Muscle of back (tissue), 11 donors: ENCODE measurements around the gene AGFG2. TPM values are rescaled to one million over a fixed set of nuclear protein-coding genes. Genes with fewer than 3 reads are reported as not detected.
"Not testable (repeated sequence)": the region's sequence is repeated elsewhere in the genome, so short reads cannot be mapped to it uniquely, and the experiment has no call there.

Experiments
- DNase-seq, 3 donors: peaks; one replicate each; pipeline versions ENCODE4 v3.0.0 to v3.0.0-alpha.2; 2013
- polyA plus RNA-seq, 10 donors: library from polyadenylated mRNA; unstranded; fragments of 120-200 nt; gene quantifications; one replicate each; pipeline ENCODE4 v1.2.1, GENCODE V29; 2013; ENCODE audit not compliant: insufficient read length in 10 of 10

Gene AGFG2
- polyA plus RNA-seq, 10 donors = 8.6 to 12.5 (median 9.8) TPM

GRCh38 chr7:100547872-100548271 is 8.9 kb downstream of the AGFG2 start:
- DNase-seq = peak in 1 of 3 donors; percentile 33

GRCh38 chr7:100548446-100548845 is 9.4 kb downstream of the AGFG2 start:
- not testable (repeated sequence) for DNase-seq

GRCh38 chr7:100552532-100552931 is 13.5 kb downstream of the AGFG2 start:
- no peak for DNase-seq

- DNase-seq = no peak
These were observed 14.0 kb downstream of the AGFG2 start for GRCh38 chr7:100553032-100553431.

GRCh38 chr7:100555701-100556100 is 16.7 kb downstream of the AGFG2 start:
- no peak for DNase-seq

- DNase-seq = no peak
These were observed 17.5 kb downstream of the AGFG2 start for GRCh38 chr7:100556541-100556940.

- no peak for DNase-seq
These were observed 20.1 kb downstream of the AGFG2 start for GRCh38 chr7:100559127-100559526.

GRCh38 chr7:100561491-100562194 is 22.6 kb downstream of the AGFG2 start:
- DNase-seq = no peak

GRCh38 chr7:100562195-100563099 is 23.4 kb downstream of the AGFG2 start:
- no peak for DNase-seq

- DNase-seq = no peak
These were observed 24.1 kb downstream of the AGFG2 start for GRCh38 chr7:100563100-100563564.

GRCh38 chr7:100563809-100564400 is 24.9 kb downstream of the AGFG2 start:
- DNase-seq = peak in 1 of 3 donors; percentile 82

- not testable (repeated sequence) for DNase-seq
These were observed 25.4 kb downstream of the AGFG2 start for GRCh38 chr7:100564405-100564804.

GRCh38 chr7:100565133-100565571 is 26.1 kb downstream of the AGFG2 start:
- no peak for DNase-seq

- DNase-seq = no peak
These were observed 27.1 kb downstream of the AGFG2 start for GRCh38 chr7:100566018-100566531.

GRCh38 chr7:100567031-100567730 is 28.2 kb downstream of the AGFG2 start:
- no peak for DNase-seq

GRCh38 chr7:100567751-100568175 is 28.8 kb downstream of the AGFG2 start:
- DNase-seq = no peak

- DNase-seq = no peak
These were observed 29.3 kb downstream of the AGFG2 start for GRCh38 chr7:100568176-100568895.

GRCh38 chr7:100568896-100569844 is 30.2 kb downstream of the AGFG2 start:
- DNase-seq = peak in 1 of 3 donors; percentile 69
